ENCODE results near the gene CSNK2A2.

The CSNK2A2 gene

GRCh38 chr16:58198022-58198683, at the start of gene CSNK2A2:
TSS of gene CSNK2A2 (minus strand) at chr16:58198106. CDS start at chr16:58197736, 370 bp downstream.
- no peak for DNase-seq (ENCODE audit: low read depth)

DNA sequence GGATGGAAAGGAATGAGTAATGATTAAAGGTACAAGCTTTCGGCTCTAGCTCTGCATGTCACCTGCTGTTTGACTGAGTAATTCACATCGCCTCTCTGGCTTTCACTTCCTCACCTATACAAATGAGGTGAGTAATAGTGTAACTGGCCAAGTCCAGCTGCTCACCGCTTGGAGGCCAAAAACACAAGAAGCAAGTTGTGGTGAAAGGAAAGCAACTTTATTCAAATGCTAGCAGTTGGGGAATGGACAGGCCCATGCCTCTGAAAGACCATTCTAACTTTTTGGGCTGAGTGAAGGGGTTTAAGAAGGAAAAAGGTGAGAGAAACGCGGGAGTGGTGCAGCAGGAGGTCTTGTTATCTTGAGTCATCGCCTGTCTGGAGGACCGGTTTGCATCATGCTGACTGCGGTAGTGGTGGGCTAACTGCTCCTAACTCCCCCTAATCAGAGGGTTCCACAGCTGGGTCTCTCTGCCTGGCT, 45.7 kb upstream of the CSNK2A2 start:
- DNase-seq (ENCODE audit: low read depth) = no peak

DNA sequence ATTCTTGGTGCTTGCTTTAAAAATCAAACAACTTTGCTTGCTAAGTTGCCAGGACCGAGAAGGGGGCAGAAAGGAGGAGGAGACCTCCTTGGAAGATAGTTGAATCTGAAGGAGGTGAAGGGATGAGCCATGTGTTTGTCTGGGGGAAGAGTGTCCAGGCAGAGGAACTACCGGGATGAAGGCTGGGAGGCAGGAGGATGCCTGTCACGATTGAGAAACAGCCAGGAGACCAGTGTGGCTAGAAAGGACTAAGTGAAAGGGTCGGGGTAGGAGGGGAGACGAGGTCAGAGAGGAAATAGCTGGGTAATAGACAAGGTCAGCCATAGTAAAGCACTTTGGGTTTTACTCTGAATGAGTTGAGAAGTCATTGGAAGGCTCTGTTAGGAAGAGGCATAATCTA, 38.9 kb upstream of the CSNK2A2 start:
- DNase-seq (ENCODE audit: low read depth) = no peak

GRCh38 chr16:58236231-58236690, 38.4 kb upstream of the CSNK2A2 start:
- peak; percentile 35 for DNase-seq (ENCODE audit: low read depth)

- no peak for DNase-seq (ENCODE audit: low read depth)
These were observed 37.8 kb upstream of the CSNK2A2 start for GRCh38 chr16:58235663-58236062.

GRCh38 chr16:58234831-58235595, 37.1 kb upstream of the CSNK2A2 start:
- no peak for DNase-seq (ENCODE audit: low read depth)

DNA sequence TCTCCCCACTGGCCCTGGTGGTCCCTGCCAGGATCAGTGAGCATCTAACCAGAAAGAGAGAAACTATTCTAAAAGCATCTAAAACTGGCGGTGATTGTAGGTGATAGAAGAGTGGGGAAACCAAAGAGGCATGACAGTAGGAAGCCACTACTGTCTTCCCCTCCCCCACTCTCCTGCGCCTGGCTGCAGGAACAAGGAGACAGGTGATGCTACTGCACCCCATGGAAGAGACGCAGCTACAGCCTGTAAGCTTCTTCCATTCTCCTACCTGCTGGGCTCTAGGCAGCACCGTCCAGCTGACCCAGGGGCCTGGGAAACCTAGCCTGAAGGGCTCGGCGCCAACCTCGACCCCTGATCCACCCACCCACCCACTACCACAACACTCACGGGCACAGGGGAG, 32.4 kb upstream of the CSNK2A2 start:
- DNase-seq (ENCODE audit: low read depth) = no peak

- no peak for DNase-seq (ENCODE audit: low read depth)
These were observed 28.9 kb upstream of the CSNK2A2 start for GRCh38 chr16:58226790-58227189.

- no peak for DNase-seq (ENCODE audit: low read depth)
These were observed 28.2 kb upstream of the CSNK2A2 start for GRCh38 chr16:58225965-58226602.

DNA sequence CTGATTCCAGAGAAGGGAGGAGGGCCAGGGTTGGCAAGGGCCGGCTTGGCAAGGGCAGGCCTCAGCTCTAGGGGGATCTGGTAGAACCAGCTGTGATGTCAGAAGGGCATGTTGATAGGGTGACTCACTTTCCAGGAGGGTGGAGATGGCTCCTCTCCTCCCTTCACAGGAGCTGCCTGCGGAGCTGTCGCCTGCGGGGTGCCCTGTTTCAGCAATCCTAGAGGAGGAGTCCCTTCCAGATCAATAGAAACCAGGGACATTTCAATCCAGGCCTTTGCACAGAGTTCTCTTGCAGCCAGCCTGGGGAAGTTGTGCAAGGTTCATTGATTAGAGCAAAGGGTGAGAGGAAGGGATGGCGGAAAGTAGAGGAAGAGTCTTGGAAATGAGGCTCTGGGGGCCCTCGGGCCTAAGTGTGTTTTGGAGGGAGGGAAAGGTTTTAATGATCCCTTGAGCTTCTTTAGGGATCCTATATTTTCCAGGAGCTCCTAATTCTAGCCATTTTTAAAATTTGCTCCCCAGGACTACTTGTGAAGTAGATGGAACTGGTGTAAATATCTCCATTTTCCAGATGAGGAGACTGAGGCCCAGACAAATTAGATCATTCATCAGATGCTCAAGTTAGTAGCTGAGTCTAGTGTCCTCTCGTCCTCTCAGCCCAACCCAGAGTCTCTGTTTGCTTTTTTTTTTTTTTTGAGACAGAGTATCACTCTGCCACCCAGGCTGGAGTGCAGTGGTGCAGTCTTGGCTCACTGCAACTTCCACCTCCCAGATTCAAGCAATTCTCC, 24.8 kb upstream of the CSNK2A2 start:
- DNase-seq (ENCODE audit: low read depth) = no peak

GRCh38 chr16:58219432-58219831, 21.5 kb upstream of the CSNK2A2 start:
- DNase-seq (ENCODE audit: low read depth) = no peak

DNA sequence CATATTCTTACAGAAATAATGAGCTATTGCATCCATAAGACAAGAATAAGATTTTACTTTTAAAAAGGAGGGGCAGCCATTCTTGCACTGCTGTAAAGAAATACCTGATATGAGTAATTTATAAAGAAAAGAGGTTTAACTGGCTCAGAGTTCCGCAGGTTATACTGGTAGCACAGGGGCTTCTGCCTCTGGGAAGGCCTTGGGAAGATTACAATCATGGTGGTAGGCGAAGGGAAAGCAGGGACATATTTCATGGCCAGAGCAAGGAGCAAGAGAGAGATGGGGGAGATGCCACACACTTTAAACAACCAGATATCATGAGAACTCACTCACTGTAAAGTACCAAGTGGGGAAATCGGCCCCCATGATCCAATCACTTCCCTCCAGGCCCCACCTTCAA, 20.9 kb upstream of the CSNK2A2 start:
- DNase-seq (ENCODE audit: low read depth) = no peak

- no peak for DNase-seq (ENCODE audit: low read depth)
These were observed 19.5 kb upstream of the CSNK2A2 start for GRCh38 chr16:58217311-58217925.

DNA sequence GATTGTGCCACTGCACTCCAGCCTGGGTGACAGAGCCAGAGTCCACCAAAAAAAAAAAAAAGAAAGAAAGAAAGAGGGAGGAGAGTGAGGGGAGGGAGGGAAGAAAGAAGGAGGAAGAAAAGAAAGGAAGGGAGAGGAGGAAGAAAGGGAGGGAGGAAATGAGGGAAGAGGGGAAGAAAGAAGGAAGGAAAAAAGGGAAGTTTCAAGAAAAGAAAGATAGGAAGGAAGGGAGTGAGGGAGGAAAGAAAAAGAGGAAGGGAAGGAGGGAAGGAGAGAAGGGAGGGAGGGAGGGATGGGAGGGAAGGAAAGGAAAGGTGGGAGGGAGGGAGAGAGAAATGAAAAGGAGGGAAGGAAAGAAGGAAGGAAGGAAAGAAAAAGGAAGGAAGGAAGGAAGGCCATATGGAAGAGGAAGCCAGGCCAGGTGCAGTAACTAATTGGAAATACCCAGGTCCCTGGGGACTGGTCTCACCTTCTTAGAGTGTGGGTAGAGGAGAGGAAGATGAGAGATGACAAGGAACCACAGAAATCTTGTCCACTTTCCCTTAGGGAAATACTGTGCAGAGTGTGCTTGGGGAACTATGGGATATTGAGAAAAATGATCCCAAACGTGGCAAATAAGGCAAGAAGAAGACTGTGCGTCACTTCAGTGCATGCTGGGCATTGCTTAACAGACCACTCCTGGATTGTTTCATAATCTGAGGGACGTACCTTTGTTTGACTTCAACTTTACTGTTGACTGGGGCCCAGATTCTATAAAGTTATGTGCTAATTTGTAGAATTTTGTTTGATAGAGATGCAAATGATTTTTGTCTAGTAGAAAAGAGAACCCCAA, 15.1 kb upstream of the CSNK2A2 start:
- DNase-seq (ENCODE audit: low read depth) = no peak

DNA sequence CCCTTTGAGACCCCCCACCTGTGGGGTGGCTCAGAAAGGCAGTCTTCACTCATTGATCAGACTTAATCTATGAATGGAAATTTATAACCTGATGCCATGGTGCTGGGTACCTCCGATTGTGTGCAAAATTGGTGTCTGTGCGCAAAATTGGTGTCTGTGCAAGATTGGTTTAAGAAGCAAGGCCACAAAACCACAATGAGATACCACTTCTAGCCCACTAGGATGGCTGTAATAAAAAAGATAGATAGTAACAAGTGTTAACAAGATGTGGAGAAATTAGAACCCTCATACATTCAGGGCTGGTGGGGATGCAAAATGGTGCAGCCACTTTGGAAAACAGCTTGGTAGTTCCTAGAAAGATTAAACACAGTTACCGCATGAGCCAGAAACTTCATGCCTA, 13.9 kb upstream of the CSNK2A2 start:
- DNase-seq (ENCODE audit: low read depth) = no peak

DNA sequence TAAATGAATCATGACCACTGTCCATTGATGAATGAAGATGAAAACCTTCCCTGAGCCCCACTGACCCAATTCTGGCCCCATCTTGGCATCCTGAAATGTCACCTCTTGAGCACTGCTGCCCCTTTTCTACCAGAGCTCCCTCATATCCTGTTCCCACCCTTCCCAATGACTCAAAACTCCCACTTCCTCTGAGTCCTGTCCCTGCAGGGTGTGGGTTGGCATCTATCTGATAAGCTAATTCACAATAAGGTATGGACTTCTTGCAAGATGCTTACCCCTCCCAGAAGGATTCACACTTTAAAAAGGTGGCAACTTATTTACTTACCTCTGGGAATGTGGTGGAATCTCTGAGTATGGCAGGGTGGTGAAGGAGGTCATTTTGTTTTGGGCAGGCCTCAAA, 13.3 kb upstream of the CSNK2A2 start:
- DNase-seq (ENCODE audit: low read depth) = no peak

- no peak for DNase-seq (ENCODE audit: low read depth)
These were observed 7.5 kb upstream of the CSNK2A2 start for GRCh38 chr16:58205276-58206036.

- DNase-seq (ENCODE audit: low read depth) = no peak
These were observed 3.3 kb upstream of the CSNK2A2 start for GRCh38 chr16:58201163-58201562.

GRCh38 chr16:58200004-58200797, 2.3 kb upstream of the CSNK2A2 start:
- no peak for DNase-seq (ENCODE audit: low read depth)

All from HS-27A (cell line).